ENCODE measurements around the gene MUSTN1.

Gene MUSTN1

DNA sequence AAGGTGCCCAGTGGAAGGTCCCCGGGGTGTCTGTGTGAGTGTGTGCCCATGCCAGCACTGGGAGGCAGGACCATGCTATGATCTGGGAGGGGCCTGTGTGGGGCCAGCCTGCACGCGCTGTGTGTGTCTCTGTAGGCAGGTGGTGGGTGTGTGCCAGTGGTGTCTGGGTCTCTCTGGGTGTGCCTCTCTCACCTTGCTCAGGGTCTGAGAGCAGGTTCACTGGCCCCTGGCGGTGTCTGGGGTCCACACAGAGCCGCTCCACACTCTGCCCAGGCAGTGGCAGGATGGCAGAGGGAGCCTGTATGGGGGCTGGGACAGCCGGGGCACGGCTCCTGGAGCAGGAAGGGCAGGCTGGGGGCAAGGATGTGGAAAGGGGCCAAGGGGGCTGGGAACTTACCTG lies 17.0 kb downstream of the MUSTN1 start:
- Histone ChIP-seq H3K4me2 (ENCODE audit: low read depth, low read length, poor library complexity, severe bottlenecking) (no peak overlapping the region), H3K9me3 (ENCODE audit: insufficient read depth, low read depth, low read length) (no peaks in the 10 kb centered on the region), H3K79me2 (ENCODE audit: insufficient read depth, low read length) (no peaks in the 10 kb centered on the region), H2AFZ (ENCODE audit: low read length) (no peak overlapping the region), H3K4me1 (ENCODE audit: insufficient read depth, low read length, poor library complexity, severe bottlenecking) (no peaks in the 10 kb centered on the region), H3K9ac (ENCODE audit: low read depth, low read length, poor library complexity, severe bottlenecking) (no peak overlapping the region), H3K4me3 (ENCODE audit: low read length, poor library complexity, severe bottlenecking) (no peak overlapping the region), H3K36me3 (ENCODE audit: insufficient read depth, low read length) (no peaks in the 10 kb centered on the region), H3K9me2 (replicated peaks; ENCODE audit: low read depth, low read length) (no peaks in the 10 kb centered on the region), H3F3A (ENCODE audit: low read depth) (no peaks in the 10 kb centered on the region), H3K27me3 (ENCODE audit: insufficient read depth, low read length, poor library complexity, severe bottlenecking) (no peaks in the 10 kb centered on the region), H4K20me1 (ENCODE audit: insufficient read depth, low read length, poor library complexity, severe bottlenecking) (no peaks in the 10 kb centered on the region)
- TF ChIP-seq EZH2phosphoT487 (IDR thresholded peaks at IDR 0.05; ENCODE audit: borderline replicate concordance), result no peak
- TF ChIP-seq, protein P1, sequence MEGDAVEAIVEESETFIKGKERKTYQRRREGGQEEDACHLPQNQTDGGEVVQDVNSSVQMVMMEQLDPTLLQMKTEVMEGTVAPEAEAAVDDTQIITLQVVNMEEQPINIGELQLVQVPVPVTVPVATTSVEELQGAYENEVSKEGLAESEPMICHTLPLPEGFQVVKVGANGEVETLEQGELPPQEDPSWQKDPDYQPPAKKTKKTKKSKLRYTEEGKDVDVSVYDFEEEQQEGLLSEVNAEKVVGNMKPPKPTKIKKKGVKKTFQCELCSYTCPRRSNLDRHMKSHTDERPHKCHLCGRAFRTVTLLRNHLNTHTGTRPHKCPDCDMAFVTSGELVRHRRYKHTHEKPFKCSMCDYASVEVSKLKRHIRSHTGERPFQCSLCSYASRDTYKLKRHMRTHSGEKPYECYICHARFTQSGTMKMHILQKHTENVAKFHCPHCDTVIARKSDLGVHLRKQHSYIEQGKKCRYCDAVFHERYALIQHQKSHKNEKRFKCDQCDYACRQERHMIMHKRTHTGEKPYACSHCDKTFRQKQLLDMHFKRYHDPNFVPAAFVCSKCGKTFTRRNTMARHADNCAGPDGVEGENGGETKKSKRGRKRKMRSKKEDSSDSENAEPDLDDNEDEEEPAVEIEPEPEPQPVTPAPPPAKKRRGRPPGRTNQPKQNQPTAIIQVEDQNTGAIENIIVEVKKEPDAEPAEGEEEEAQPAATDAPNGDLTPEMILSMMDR (conservative IDR thresholded peaks at IDR 0.05; ENCODE audit: low read length), result no peak

DNA sequence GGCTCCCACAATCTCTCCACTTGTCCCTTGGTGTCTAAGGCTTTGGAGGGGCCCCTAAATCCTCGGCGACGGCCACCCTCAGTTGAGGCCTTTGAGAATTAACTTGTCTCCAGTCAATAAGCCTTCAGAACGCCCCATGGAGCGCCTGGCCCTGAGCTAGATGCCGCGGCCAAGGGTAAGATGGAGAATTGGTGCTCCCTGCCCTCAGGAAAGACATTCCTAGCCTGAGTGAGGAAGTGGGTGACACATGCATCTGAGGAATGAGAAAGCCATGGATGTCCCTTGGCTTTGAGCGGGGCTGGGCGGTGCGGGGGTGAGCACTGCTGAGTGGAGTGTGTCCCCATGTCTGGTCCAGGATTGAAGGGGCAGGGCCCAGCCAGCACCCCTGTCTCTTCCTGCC lies 17.6 kb downstream of the MUSTN1 start:
- Histone ChIP-seq H3K9me3 (ENCODE audit: insufficient read depth, low read depth, low read length) (no peaks in the 10 kb centered on the region), H3K9me2 (replicated peaks; ENCODE audit: low read depth, low read length) (no peaks in the 10 kb centered on the region), H4K20me1 (ENCODE audit: insufficient read depth, low read length, poor library complexity, severe bottlenecking) (no peaks in the 10 kb centered on the region), H3K4me2 (ENCODE audit: low read depth, low read length, poor library complexity, severe bottlenecking) (no peak overlapping the region), H2AFZ (ENCODE audit: low read length) (no peak overlapping the region), H3F3A (ENCODE audit: low read depth) (no peaks in the 10 kb centered on the region), H3K4me3 (ENCODE audit: low read length, poor library complexity, severe bottlenecking) (no peak overlapping the region), H3K36me3 (ENCODE audit: insufficient read depth, low read length) (no peaks in the 10 kb centered on the region), H3K27me3 (ENCODE audit: insufficient read depth, low read length, poor library complexity, severe bottlenecking) (no peaks in the 10 kb centered on the region), H3K9ac (ENCODE audit: low read depth, low read length, poor library complexity, severe bottlenecking) (no peak overlapping the region), H3K4me1 (ENCODE audit: insufficient read depth, low read length, poor library complexity, severe bottlenecking) (no peaks in the 10 kb centered on the region), H3K79me2 (ENCODE audit: insufficient read depth, low read length) (no peaks in the 10 kb centered on the region)
- TF ChIP-seq, protein P1 (conservative IDR thresholded peaks at IDR 0.05; ENCODE audit: low read length), result no peak

DNA sequence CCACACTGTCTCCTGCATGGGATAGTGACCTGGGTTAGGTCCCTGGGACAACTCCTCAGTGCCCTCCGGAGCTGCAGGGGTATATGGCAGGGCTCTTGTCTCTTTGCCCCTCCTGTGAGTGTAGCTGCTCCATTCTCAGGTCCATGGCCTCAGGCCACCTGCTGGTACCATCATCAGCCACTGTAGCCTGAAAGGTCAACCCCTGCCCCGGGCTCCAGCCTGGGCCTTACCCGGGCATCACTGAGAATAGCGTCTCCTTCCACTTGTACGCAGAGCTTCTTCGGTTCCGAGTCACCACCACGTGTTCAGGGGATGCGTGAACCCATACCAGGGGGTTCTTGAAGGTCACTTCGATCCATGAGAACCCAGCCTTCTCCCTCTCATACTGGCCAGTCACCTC lies 18.2 kb downstream of the MUSTN1 start:
- Histone ChIP-seq H3K9ac (ENCODE audit: low read depth, low read length, poor library complexity, severe bottlenecking) (no peak overlapping the region), H3K4me2 (ENCODE audit: low read depth, low read length, poor library complexity, severe bottlenecking) (no peak overlapping the region), H3K9me2 (replicated peaks; ENCODE audit: low read depth, low read length) (no peaks in the 10 kb centered on the region), H3K27me3 (ENCODE audit: insufficient read depth, low read length, poor library complexity, severe bottlenecking) (no peaks in the 10 kb centered on the region), H3K4me3 (ENCODE audit: low read length, poor library complexity, severe bottlenecking) (no peak overlapping the region), H4K20me1 (ENCODE audit: insufficient read depth, low read length, poor library complexity, severe bottlenecking) (no peaks in the 10 kb centered on the region), H3K9me3 (ENCODE audit: insufficient read depth, low read depth, low read length) (no peaks in the 10 kb centered on the region), H3K79me2 (ENCODE audit: insufficient read depth, low read length) (no peaks in the 10 kb centered on the region), H3K36me3 (ENCODE audit: insufficient read depth, low read length) (no peaks in the 10 kb centered on the region), H3F3A (ENCODE audit: low read depth) (no peaks in the 10 kb centered on the region), H2AFZ (ENCODE audit: low read length) (no peak overlapping the region), H3K4me1 (ENCODE audit: insufficient read depth, low read length, poor library complexity, severe bottlenecking) (no peaks in the 10 kb centered on the region)
- TF ChIP-seq, protein P1 (conservative IDR thresholded peaks at IDR 0.05; ENCODE audit: low read length), result no peak
- no peak for TF ChIP-seq EZH2phosphoT487 (IDR thresholded peaks at IDR 0.05; ENCODE audit: borderline replicate concordance)
